ENCODE measurements around the gene ELN.

- TF ChIP-seq POLR2AphosphoS5 (IDR thresholded peaks at IDR 0.05; ENCODE audit: low read depth, low read length) = no peak
- no peak for TF ChIP-seq CTCF (IDR thresholded peaks at IDR 0.05)
Observed at GRCh38 chr7:74018246-74018895, 9.6 kb upstream of the ELN start.
